Parathyroid adenoma (tissue), 2 donors: ENCODE data around the gene CSMD2.

Experiments
- H2AFZ ChIP-seq: fragments of 300-600 bp; sonication (generic); one replicate; pipeline ENCODE4 v1.7.0; 2017; ENCODE audit warnings: antibody characterized with exemption, mild to moderate bottlenecking
- H3K27ac ChIP-seq: fragments of 300-600 bp; sonication (generic); one replicate; pipeline ENCODE4 v1.7.0; 2017
- H3K27me3 ChIP-seq: fragments of 300-600 bp; sonication (generic); one replicate; pipeline ENCODE4 v1.7.0; 2017; ENCODE audit warnings: low read length; ENCODE audit not compliant: control insufficient read depth, insufficient read depth
- H3K36me3 ChIP-seq: fragments of 300-600 bp; sonication (generic); one replicate; pipeline ENCODE4 v1.7.0; 2017; ENCODE audit warnings: low read length; ENCODE audit not compliant: control insufficient read depth, insufficient read depth
- H3K4me1 ChIP-seq: fragments of 300-600 bp; sonication (generic); one replicate; pipeline ENCODE4 v1.7.0; 2017; ENCODE audit warnings: control low read depth
- H3K4me2 ChIP-seq: fragments of 300-600 bp; sonication (generic); one replicate; pipeline ENCODE4 v1.7.0; 2017; ENCODE audit warnings: low read length
- H3K4me3 ChIP-seq: fragments of 300-600 bp; sonication (generic); one replicate; pipeline ENCODE4 v1.7.0; 2017; ENCODE audit warnings: low read depth, low read length
- H3K79me2 ChIP-seq: fragments of 300-600 bp; sonication (generic); one replicate; pipeline ENCODE4 v1.7.0; 2017; ENCODE audit warnings: control low read depth
- H3K9ac ChIP-seq: fragments of 300-600 bp; sonication (generic); one replicate; pipeline ENCODE4 v1.7.0; 2017; ENCODE audit warnings: mild to moderate bottlenecking
- H3K9me3 ChIP-seq: fragments of 300-600 bp; sonication (generic); one replicate; pipeline ENCODE4 v1.7.0; 2017; ENCODE audit warnings: low read length; ENCODE audit not compliant: control insufficient read depth
- CTCF ChIP-seq: fragments of 300-600 bp; sonication (generic); IDR thresholded peaks from one replicate; pipeline ENCODE4 v1.7.0; 2017; ENCODE audit warnings: antibody characterized with exemption, mild to moderate bottlenecking
- donor health status: primary hyperparathyroidism.

CSMD2 gene

GRCh38 chr1:33578557-33579448 lies 586.2 kb downstream of the CSMD2 start:
- Histone ChIP-seq H3K4me1 (no peaks in the 10 kb centered on the region), H3K4me2 (no peak overlapping the region), H3K4me3 (no peak overlapping the region), H3K27me3 (no peaks in the 10 kb centered on the region), H3K9ac (no peak overlapping the region), H3K9me3 (no peaks in the 10 kb centered on the region), H3K36me3 (no peaks in the 10 kb centered on the region), H2AFZ (no peak overlapping the region), H3K79me2 (no peaks in the 10 kb centered on the region), H3K27ac (no peak overlapping the region)
- no peak for TF ChIP-seq CTCF

- no peak overlapping the region for H3K4me3 ChIP-seq
- H3K36me3 ChIP-seq, result no peaks in the 10 kb centered on the region
- TF ChIP-seq CTCF, result no peak
- no peaks in the 10 kb centered on the region for H3K4me1 ChIP-seq
- H3K79me2 ChIP-seq, result no peaks in the 10 kb centered on the region
- no peak overlapping the region for H3K9ac ChIP-seq
- no peak overlapping the region for H3K27ac ChIP-seq
- no peak overlapping the region for H2AFZ ChIP-seq
- H3K27me3 ChIP-seq, result no peaks in the 10 kb centered on the region
- H3K4me2 ChIP-seq, result no peak overlapping the region
- no peaks in the 10 kb centered on the region for H3K9me3 ChIP-seq
Observed at GRCh38 chr1:33577663-33578062, 587.4 kb downstream of the CSMD2 start.

- Histone ChIP-seq H3K27me3 (no peaks in the 10 kb centered on the region), H3K27ac (no peak overlapping the region), H3K9ac (no peak overlapping the region), H3K36me3 (no peaks in the 10 kb centered on the region), H3K4me1 (no peaks in the 10 kb centered on the region), H3K79me2 (no peaks in the 10 kb centered on the region), H3K9me3 (no peaks in the 10 kb centered on the region), H2AFZ (no peak overlapping the region), H3K4me2 (no peak overlapping the region), H3K4me3 (no peak overlapping the region)
- TF ChIP-seq CTCF, result no peak
Observed at GRCh38 chr1:33576821-33577599, 588.0 kb downstream of the CSMD2 start.

GRCh38 chr1:33575324-33575879 lies 589.6 kb downstream of the CSMD2 start:
- Histone ChIP-seq H3K36me3 (no peaks in the 10 kb centered on the region), H3K9me3 (no peaks in the 10 kb centered on the region), H3K4me3 (no peak overlapping the region), H2AFZ (no peak overlapping the region), H3K27me3 (no peaks in the 10 kb centered on the region), H3K27ac (peak overlapping the region; percentile 62), H3K4me2 (no peak overlapping the region), H3K9ac (no peak overlapping the region), H3K4me1 (no peaks in the 10 kb centered on the region), H3K79me2 (no peaks in the 10 kb centered on the region)
- TF ChIP-seq CTCF, result no peak
